ENCODE data around the gene AGGF1. TPM values are rescaled to one million over a fixed set of nuclear protein-coding genes. Genes with fewer than 3 reads are reported as not detected.
"Not testable (repeated sequence)": the region's sequence is repeated elsewhere in the genome, so short reads cannot be mapped to it uniquely, and the experiment has no call there.

Gene AGGF1, protein sequence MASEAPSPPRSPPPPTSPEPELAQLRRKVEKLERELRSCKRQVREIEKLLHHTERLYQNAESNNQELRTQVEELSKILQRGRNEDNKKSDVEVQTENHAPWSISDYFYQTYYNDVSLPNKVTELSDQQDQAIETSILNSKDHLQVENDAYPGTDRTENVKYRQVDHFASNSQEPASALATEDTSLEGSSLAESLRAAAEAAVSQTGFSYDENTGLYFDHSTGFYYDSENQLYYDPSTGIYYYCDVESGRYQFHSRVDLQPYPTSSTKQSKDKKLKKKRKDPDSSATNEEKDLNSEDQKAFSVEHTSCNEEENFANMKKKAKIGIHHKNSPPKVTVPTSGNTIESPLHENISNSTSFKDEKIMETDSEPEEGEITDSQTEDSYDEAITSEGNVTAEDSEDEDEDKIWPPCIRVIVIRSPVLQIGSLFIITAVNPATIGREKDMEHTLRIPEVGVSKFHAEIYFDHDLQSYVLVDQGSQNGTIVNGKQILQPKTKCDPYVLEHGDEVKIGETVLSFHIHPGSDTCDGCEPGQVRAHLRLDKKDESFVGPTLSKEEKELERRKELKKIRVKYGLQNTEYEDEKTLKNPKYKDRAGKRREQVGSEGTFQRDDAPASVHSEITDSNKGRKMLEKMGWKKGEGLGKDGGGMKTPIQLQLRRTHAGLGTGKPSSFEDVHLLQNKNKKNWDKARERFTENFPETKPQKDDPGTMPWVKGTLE
- 10 to 100 TPM; 18.3 to 20.1 TPM for total RNA-seq
- long read RNA-seq, full-length matches to known transcripts = 8 of 27 reads
- long read RNA-seq, partial matches to known transcripts = 16 of 27 reads
- long read RNA-seq, other reads (novel, unspliced or antisense) = 3 of 27 reads

GRCh38 chr5:77030097-77031071, at the start of gene AGGF1:
AGGF1 (plus strand) TSS chr5:77030404; CDS start chr5:77030767, 363 bp downstream.
- ATAC-seq (peak; percentile 98), DNase-seq (peak; percentile 95 to 96)
- intact Hi-C loops (cut with DNase I, micrococcal nuclease) = no loop called here

- intact Hi-C loops (cut with DNase I, micrococcal nuclease) = no loop called here
- DNase-seq (no peak), ATAC-seq (no peak)
Measured at GRCh38 chr5:76980518-76981144, 49.6 kb upstream of the AGGF1 start.

DNA sequence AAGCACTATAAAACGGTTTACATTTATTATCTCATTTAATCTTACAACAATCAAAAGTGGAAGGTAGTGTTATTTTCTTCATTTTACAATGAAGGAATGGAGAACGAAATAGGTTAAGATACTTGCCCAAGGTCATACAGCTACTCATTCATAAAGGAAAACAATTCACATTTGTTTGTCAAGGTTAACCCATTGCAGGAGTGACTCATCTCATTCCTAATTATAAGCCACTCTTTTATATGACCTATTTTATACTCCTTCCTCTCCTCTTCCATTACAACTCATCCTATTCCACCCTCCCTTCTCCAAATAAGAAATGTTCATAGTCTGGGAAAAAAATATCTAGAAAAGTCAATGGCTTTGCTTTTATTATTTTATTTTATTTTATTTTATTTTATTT, 47.8 kb upstream of the AGGF1 start:
- ATAC-seq (no peak), DNase-seq (no peak)
- intact Hi-C loops (cut with DNase I, micrococcal nuclease) = no loop called here

DNA sequence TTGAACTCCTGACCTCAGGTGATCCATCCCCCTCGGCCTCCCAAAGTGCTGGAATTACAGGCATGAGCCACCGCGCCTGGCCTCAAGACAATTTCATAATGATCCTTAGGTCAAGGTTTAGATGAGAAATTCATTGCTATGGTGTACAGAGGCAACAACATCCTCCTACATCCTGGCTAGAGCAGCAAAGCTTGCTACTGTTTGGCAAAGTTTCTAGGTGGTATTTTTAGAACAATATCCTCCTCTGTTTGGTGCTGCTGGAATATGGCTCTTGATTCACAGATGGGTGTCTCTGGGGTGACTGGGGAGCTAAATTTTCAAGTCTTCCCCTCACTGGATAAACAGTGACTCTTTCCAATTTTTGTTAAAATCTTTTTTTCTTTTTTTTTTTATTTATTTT, 46.7 kb upstream of the AGGF1 start:
- ATAC-seq (no peak), DNase-seq (no peak)
- intact Hi-C loops (cut with DNase I, micrococcal nuclease) = no loop called here

DNA sequence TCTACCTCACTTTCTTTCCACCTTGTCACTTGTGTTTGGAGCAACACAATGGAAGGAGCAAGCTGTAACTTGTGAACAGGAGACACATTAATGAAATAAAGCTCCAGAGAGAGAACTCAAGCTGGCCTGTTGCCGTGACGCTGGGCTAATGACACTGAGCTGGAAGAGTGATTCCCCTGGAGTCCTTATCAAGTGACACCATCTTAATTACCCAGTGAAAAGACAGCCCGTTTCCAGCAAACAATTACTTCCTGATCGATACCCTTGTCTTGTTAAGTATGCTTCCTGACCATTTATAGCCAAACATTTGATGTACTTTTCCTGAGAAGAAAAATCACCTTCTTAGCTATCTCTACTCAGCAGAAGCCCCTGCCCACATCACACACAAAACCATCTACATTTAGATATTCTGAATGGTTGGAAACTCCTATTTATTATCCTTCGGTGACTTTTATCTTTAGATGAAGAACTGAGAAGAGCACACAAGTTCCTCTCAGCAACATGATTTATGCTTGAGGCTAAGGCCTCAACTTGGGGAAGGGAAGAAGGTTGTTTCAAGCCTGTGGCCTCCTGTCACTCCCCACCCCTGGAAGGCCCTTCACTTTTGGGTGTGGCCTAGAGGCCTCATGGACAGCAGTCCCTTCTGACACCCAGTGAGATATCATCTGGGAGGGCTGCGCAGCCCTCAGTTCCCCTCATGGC, 43.2 kb upstream of the AGGF1 start:
- no peak for ATAC-seq

DNA sequence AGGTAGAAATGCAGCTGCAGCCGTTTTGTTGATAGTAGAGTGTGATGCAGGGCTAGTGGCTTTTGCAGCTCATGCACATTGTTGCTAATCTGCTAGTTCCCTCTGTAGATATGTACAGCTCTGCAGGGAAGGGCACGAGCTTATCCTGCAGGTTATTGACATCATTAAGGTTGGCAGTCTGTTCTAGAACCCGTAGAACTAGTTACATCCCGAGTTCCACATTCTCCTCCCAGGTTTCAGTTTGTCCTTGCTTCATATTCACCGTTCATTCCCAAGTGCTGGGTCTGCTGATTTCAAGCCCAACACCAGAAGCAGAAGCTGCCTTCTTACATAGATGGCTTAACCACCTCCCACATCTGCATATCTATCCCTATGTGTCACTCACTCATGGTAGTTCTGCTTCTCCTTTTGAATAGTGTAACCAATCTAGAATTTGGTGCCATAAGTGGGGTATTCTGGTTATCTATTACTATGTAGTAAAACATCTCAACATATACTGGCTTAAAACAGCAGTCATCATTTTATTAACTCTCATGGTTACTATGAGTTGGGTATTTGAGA, 39.2 kb upstream of the AGGF1 start:
- DNase-seq (no peak), ATAC-seq (no peak)
- intact Hi-C loops (cut with DNase I, micrococcal nuclease) = no loop called here

More for the DNA sequence above, 43.2 kb upstream of the AGGF1 start:
- DNase-seq = no peak
- intact Hi-C loops (cut with DNase I, micrococcal nuclease) = no loop called here

DNA sequence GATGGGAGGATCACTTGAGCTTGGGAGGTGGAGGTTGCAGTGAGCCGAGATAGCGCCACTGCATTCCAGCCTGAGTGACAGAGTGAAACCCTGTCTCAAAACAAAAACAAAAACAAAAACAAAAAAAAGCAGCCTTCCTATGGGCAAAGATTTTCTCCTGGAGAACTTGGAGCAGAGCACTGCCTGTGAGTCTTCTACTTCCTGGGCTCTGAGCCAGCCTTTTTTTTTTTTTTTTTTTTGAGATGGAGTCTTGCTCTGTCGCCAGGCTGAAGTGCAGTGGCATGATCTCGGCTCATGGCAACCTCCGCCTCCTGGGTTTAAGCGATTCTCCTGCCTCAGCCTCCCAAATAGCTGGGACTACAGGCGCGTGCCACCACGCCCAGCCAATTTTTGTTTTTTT, 36.8 kb upstream of the AGGF1 start:
- peak; percentile 64 for ATAC-seq
- intact Hi-C loops (cut with DNase I, micrococcal nuclease); DNase-seq: not testable (repeated sequence)

- ATAC-seq (no peak), DNase-seq (no peak)
- intact Hi-C loops (cut with DNase I, micrococcal nuclease) = no loop called here
Measured at GRCh38 chr5:76994337-76994736, 35.9 kb upstream of the AGGF1 start.

GRCh38 chr5:76998251-76998650, 32.0 kb upstream of the AGGF1 start:
- ATAC-seq; intact Hi-C loops (cut with DNase I, micrococcal nuclease): not testable (repeated sequence)

DNA sequence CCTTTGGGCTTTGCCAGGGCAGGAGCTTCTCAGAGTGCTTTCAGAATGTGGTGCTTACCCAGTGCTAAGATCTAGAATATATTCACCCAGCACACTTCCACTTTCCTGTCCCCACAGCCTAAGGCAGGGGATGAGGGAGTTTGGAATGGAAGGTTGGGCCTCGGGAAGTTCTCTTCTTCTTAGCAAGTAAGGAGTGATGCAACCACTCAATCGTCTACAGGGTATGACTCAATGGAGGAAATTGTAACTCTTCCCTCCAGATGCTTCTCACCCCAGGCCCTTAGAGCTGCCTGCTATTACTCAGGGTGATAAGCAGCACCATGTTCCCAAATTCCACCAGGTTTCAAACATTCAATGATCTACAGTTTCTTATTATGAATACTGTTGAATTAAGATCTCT, 30.8 kb upstream of the AGGF1 start:
- ATAC-seq = no peak
- intact Hi-C loops (cut with DNase I, micrococcal nuclease) = no loop called here

More at GRCh38 chr5:76998251-76998650, 32.0 kb upstream of the AGGF1 start:
- not testable (repeated sequence) for DNase-seq

GRCh38 chr5:77003246-77003645, 27.0 kb upstream of the AGGF1 start:
- ATAC-seq (no peak), DNase-seq (no peak)
- intact Hi-C loops (cut with DNase I, micrococcal nuclease) = loop anchor here in 1 of 2 donors (10.0 kb wide), 1 partner anchor 128 kb away; no protein-coding TSS in a partner anchor

More for the DNA sequence above, 30.8 kb upstream of the AGGF1 start:
- no peak for DNase-seq

GRCh38 chr5:77006124-77006523, 24.1 kb upstream of the AGGF1 start:
- intact Hi-C loops (cut with DNase I, micrococcal nuclease) = loop anchor here in 1 of 2 donors (10.0 kb wide), 1 partner anchor 131 kb away; no protein-coding TSS in a partner anchor
- ATAC-seq (no peak), DNase-seq (no peak)

GRCh38 chr5:77008413-77008812, 21.8 kb upstream of the AGGF1 start:
- no peak for ATAC-seq
- intact Hi-C loops (cut with DNase I, micrococcal nuclease) = loop anchor here in 1 of 2 donors (10.0 kb wide), 1 partner anchor 134 kb away; no protein-coding TSS in a partner anchor
- DNase-seq = no peak

DNA sequence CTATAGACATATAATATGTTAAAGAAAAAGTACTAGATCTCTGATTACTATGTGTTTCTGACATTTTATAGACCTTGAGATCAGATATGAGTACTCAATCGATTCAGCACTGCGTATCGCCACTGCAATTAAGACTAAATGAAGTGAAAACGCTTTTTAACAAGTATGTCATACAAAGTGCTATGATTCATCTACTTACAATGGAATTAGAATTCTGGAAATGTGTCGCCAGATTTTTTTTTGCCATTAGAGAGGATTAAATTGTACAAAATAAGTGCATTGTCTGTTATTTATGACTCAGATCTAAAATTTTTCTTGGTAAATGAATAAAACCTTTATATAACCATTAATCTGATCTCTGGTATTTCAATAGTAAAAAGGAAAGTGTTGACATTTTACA, 20.0 kb upstream of the AGGF1 start:
- no peak for DNase-seq
- intact Hi-C loops (cut with DNase I, micrococcal nuclease) = no loop called here
- no peak for ATAC-seq

DNA sequence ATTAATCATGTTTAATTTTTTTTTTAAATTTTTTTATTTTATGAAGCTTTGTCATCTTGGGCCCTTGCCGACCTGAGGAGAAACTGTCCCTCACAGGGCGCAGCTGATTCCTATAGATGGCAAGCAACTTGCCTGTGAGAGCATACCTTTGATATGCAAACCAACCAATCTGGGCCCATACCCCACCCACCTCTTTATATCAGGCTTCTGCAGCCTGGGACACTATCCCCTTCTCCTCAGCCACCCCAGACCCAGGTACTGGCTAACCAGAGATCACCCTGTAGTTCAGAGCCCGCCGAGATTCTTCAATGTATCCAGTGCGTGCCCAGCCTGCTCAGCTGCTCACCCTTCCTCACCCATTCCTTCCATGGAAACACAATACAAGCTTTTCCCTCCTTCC, 18.7 kb upstream of the AGGF1 start:
- ATAC-seq (no peak), DNase-seq (no peak)
- intact Hi-C loops (cut with DNase I, micrococcal nuclease) = no loop called here

DNA sequence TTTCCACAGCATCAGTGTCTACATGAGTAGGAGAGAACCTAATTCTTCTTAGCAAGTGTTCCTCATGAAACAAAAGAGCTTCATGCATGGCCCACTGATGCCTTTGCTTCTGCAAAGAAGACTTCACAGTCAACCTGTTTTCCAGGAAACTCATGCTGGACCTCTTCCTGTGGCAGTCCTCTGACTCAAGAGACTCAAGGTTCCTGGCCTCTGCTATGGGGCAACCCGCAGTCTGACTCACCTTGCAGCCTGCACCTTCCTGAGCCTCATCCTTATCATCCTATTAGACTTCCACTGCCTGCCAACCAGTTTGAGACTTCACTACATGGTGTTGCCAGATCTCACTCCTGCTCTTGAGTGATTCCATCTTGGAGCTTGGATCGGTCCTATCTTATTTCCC, 17.6 kb upstream of the AGGF1 start:
- no peak for ATAC-seq

GRCh38 chr5:77015938-77016569, 14.2 kb upstream of the AGGF1 start:
- no peak for DNase-seq
- intact Hi-C loops (cut with DNase I, micrococcal nuclease) = no loop called here
- ATAC-seq = peak; percentile 49

More for the DNA sequence above, 17.6 kb upstream of the AGGF1 start:
- intact Hi-C loops (cut with DNase I, micrococcal nuclease) = no loop called here
- DNase-seq = no peak

Data from left colon (tissue), 2 donors.